GM06990 (cell line): Measurements from ENCODE around the gene ATF7IP2.
A peak's percentile ranks its signal among the peaks of the same experiment; 100 is the strongest.
"Not testable (repeated sequence)": the region's sequence is repeated elsewhere in the genome, so short reads cannot be mapped to it uniquely, and the experiment has no call there.

Experiments used
- DNase-seq: peaks from one replicate; pipeline ENCODE4 v3.0.0-alpha.2; 2011; ENCODE audit not compliant: insufficient read length; ENCODE audit errors: extremely low read depth
- H3K27me3 ChIP-seq: replicated peaks from 2 replicates; pipeline ENCODE4 v1.6.0; 2011; ENCODE audit warnings: low read length; ENCODE audit not compliant: control insufficient read depth, insufficient read depth
- H3K36me3 ChIP-seq: 2 replicates; pipeline ENCODE4 v1.5.1; 2011; ENCODE audit warnings: low read length; ENCODE audit not compliant: control insufficient read depth, insufficient read depth
- H3K4me3 ChIP-seq: replicated peaks from 2 replicates; pipeline ENCODE4 v1.5.1; 2011; ENCODE audit warnings: low read depth, mild to moderate bottlenecking, control low read depth, low read length
- TF ChIP-seq, protein P1 (sequence below): IDR thresholded peaks from 2 replicates; pipeline ENCODE4 v1.5.1; 2011; ENCODE audit warnings: low read length, control low read depth, mild to moderate bottlenecking, inconsistent platforms; ENCODE audit not compliant: insufficient read depth, poor library complexity, severe bottlenecking

Gene ATF7IP2

DNA sequence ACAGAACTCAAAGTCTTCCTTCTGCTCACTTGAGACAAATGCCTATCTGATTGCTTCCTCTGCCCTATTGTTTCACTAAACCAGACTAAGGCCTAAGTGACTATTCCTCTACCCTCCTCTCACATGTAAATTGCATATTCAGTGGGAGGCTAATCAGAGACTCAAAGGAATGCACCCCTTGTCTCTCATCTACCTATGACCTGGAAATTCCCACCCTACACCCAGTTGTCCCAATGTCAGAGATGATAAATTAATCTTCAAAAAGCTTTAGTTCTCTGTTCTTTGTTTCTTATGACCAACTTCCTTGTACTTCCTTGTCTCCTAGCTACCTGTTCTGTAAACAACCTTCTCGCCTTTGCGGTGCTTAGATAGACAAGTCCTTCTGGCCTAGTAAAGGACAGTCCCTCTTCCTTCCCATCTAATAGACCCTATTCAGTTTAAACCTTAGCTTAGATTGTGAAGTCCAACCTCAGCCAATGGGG is 118.6 kb downstream of the ATF7IP2 start:
- H3K36me3 ChIP-seq = no peaks in the 10 kb centered on the region
- H3K4me3 ChIP-seq = no peak overlapping the region
- no peaks in the 10 kb centered on the region for H3K27me3 ChIP-seq
- TF ChIP-seq, protein P1, sequence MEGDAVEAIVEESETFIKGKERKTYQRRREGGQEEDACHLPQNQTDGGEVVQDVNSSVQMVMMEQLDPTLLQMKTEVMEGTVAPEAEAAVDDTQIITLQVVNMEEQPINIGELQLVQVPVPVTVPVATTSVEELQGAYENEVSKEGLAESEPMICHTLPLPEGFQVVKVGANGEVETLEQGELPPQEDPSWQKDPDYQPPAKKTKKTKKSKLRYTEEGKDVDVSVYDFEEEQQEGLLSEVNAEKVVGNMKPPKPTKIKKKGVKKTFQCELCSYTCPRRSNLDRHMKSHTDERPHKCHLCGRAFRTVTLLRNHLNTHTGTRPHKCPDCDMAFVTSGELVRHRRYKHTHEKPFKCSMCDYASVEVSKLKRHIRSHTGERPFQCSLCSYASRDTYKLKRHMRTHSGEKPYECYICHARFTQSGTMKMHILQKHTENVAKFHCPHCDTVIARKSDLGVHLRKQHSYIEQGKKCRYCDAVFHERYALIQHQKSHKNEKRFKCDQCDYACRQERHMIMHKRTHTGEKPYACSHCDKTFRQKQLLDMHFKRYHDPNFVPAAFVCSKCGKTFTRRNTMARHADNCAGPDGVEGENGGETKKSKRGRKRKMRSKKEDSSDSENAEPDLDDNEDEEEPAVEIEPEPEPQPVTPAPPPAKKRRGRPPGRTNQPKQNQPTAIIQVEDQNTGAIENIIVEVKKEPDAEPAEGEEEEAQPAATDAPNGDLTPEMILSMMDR = no peak
- no peak for DNase-seq

- DNase-seq, H3K27me3 ChIP-seq, H3K4me3 ChIP-seq, H3K36me3 ChIP-seq: not testable (repeated sequence)
Observed at GRCh38 chr16:10505286-10505685, 119.4 kb downstream of the ATF7IP2 start.

GRCh38 chr16:10509534-10510025 is 123.7 kb downstream of the ATF7IP2 start:
- Histone ChIP-seq H3K36me3 (no peaks in the 10 kb centered on the region), H3K4me3 (no peak overlapping the region), H3K27me3 (no peaks in the 10 kb centered on the region)
- DNase-seq = peak; percentile 30
- TF ChIP-seq, protein P1 = peak; percentile 72

DNA sequence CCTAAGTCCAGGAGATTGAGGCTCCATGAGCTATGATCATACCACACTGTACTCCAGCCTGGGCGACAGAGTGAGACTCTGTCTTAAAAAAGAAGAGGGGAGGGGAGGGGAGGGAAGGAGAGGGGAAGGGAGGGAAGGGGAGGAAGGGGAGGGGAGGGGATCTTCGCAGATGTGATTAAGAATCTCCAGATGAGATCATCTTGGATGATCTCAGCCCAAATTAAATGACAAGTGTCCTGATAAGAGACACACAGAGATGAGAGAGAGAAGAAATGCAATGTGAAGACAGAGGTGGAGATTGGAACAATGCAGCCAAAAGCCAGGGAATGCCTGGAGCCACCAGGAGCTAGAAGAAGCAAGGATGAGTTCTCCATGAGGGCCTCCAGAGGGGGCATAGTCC is 124.4 kb downstream of the ATF7IP2 start:
- Histone ChIP-seq H3K27me3 (no peaks in the 10 kb centered on the region), H3K36me3 (no peaks in the 10 kb centered on the region), H3K4me3 (no peak overlapping the region)
- no peak for DNase-seq
- TF ChIP-seq, protein P1 = no peak

DNA sequence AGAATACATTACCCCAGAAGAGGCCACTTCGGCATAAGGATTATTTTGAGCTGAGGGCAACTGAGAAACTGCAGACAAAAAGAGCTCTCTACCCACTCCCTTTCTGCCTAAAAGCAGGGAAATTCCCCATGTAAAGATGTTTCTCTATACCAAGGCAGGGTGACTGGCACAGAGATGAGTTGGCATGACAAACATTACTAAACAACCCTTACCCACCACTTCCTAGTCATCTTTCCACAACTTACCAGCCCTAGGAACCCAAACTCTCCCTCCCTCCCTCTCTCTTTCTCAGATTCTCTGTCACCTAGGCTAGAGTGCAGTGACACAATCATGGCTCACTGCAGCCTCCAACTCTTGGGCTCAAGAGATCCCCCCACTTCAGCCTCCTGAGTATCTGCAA is 126.0 kb downstream of the ATF7IP2 start:
- no peaks in the 10 kb centered on the region for H3K36me3 ChIP-seq
- no peak overlapping the region for H3K4me3 ChIP-seq
- no peaks in the 10 kb centered on the region for H3K27me3 ChIP-seq
- TF ChIP-seq, protein P1 = no peak
- DNase-seq = no peak

DNA sequence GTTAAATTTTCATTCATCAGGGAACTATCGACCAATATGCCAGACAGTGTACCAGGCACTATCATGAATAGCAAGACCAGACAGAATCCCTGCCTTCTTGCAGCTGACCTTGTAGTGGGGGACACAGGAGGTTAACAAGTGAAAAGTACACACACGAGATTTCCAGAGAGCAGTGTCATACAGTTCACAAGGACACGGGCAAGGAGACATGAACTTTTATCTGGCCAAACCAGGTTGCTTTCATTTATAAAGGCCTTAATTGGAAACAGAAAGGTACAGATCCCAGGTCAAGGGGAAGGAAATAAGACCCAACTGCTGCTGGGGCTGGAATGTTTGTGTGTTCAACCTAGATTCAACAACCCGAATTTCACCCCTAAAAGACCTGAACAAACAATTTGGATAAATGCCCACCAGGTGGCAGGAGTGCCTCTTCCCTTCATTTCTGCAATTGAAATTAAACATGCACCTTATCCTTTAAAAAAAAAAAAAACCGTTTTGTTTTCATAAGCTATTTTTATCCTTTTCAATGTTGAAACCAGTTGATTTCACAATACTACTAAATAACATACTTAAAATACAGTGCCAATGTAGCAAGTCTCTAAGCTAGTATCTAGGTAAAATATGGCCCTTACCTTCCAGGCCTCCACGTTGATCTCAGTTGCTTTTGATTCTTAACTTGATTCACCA is 128.7 kb downstream of the ATF7IP2 start:
- Histone ChIP-seq H3K36me3 (no peaks in the 10 kb centered on the region), H3K27me3 (no peaks in the 10 kb centered on the region), H3K4me3 (no peak overlapping the region)
- DNase-seq = peak; percentile 33
- TF ChIP-seq, protein P1 = peak; percentile 56
